ENCODE data around the gene PRSS21.

Gene PRSS21

DNA sequence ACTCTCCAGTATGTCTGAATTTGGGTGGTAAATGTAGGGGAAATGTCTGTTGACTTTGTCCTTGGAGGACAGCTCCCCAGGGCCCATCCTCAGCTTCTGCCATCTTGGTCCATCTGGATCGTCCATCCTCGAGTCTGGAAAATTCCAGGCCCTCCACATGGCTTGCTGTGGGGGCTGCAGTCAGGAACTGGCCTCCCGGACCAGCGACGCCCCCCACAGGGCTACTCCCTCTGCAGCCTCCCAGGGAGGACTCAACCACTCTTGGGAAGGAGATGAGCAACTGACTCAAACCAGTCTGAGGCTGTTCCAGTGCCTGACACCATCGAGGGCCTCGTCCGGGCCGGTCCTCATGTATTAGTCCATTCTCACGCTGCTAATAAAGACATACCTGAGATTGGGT is 7.6 kb downstream of the PRSS21 start:
- DNase-seq (ENCODE audit: low read depth), result no peak
- H3K4me3 ChIP-seq (ENCODE audit: low read length), result no peak overlapping the region
- no peak for TF ChIP-seq CTCF (conservative IDR thresholded peaks at IDR 0.05; ENCODE audit: low read depth, low read length)

- H3K4me3 ChIP-seq (ENCODE audit: low read length), result no peak overlapping the region
- DNase-seq (ENCODE audit: low read depth), result no peak
- no peak for TF ChIP-seq CTCF (conservative IDR thresholded peaks at IDR 0.05; ENCODE audit: low read depth, low read length)
These were observed 8.2 kb downstream of the PRSS21 start for GRCh38 chr16:2825049-2825742.

DNA sequence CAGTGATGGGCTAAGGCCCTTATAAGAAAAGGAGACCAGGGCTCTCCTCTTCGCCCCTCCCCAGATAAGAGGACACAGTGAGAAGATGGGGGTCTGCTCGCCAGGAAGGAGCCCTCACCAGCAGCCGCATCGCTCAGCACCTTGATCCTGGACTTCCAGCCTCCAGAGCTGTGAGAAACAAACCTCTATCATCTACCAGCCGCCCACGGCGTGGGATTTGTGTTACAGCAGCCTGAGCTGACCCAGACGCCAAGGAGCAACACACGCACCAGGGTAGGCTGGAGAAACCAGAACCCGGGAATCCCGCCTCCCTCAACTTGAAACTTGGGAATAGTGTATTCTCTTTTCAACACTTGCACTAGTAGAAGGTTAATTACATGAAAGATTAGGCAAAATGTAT is 8.9 kb downstream of the PRSS21 start:
- no peak for TF ChIP-seq CTCF (conservative IDR thresholded peaks at IDR 0.05; ENCODE audit: low read depth, low read length)
- no peak overlapping the region for H3K4me3 ChIP-seq (ENCODE audit: low read length)
- no peak for DNase-seq (ENCODE audit: low read depth)

GRCh38 chr16:2826591-2827373 is 9.7 kb downstream of the PRSS21 start:
- no peak for TF ChIP-seq CTCF (conservative IDR thresholded peaks at IDR 0.05; ENCODE audit: low read depth, low read length)
- no peak overlapping the region for H3K4me3 ChIP-seq (ENCODE audit: low read length)
- DNase-seq (ENCODE audit: low read depth), result no peak

- no peak for TF ChIP-seq CTCF (conservative IDR thresholded peaks at IDR 0.05; ENCODE audit: low read depth, low read length)
- H3K4me3 ChIP-seq (ENCODE audit: low read length), result no peak overlapping the region
- no peak for DNase-seq (ENCODE audit: low read depth)
These were observed 10.3 kb downstream of the PRSS21 start for GRCh38 chr16:2827374-2827791.

DNA sequence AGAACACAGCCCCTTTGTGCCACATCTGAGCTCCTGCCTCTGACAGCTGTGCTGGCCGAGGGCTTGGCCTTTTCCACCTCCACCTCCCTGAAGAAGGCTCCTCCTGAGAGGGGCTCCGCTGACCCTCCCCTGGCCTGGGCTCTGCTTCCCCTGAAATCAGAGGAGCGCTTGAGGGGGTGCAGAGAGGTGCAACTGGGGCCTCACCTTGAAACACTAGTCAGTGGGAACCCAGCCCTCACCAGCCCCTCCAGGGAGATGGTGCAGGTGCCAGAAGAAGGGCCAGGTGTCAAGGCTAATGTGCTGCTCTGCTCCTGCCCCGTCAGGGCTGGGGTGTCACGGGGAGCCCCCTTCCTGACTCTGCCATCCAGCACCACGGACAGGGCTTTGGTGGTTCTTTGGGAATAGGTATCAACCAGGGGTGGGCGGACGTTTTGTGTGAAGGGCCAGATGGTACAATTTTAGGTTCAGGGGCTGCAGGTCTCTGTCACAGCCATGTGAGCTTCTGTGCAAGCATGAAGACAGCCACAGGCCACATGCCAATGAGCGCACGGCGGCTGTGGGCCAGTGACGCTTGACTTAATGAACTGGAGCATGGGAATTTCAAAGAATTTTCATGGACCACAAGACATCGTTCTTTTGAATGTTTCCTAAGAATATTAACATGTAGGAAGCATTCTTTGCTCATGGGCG is 10.9 kb downstream of the PRSS21 start:
- no peak for DNase-seq (ENCODE audit: low read depth)
- no peak for TF ChIP-seq CTCF (conservative IDR thresholded peaks at IDR 0.05; ENCODE audit: low read depth, low read length)
- H3K4me3 ChIP-seq (ENCODE audit: low read length), result no peak overlapping the region
